Skin of body (tissue), 2 donors: ENCODE data around the gene PPM1L. TPM values are rescaled to one million over a fixed set of nuclear protein-coding genes. Genes with fewer than 3 reads are reported as not detected.

Experiments used
- DNase-seq: peaks from one replicate; lab custom pipeline; 2025; lab: John Stamatoyannopoulos, UW
- total RNA-seq: library from RNA; depleted of rRNA; stranded (reverse); fragments of >200 nt; gene quantifications from one replicate; pipeline ENCODE4 v1.2.3, GENCODE V29; 2014

The PPM1L gene
- total RNA-seq, 1 donor from 2014 or later = 12.0 TPM

GRCh38 chr3:160763073-160763472 is 7.0 kb downstream of the PPM1L start:
- no peak for DNase-seq

- DNase-seq = no peak
These were observed 9.2 kb downstream of the PPM1L start for GRCh38 chr3:160765211-160765610.

GRCh38 chr3:160768031-160768430 is 12.0 kb downstream of the PPM1L start:
- no peak for DNase-seq

GRCh38 chr3:160768918-160769317 is 12.9 kb downstream of the PPM1L start:
- DNase-seq = no peak

GRCh38 chr3:160771811-160772459 is 15.9 kb downstream of the PPM1L start:
- no peak for DNase-seq

GRCh38 chr3:160773722-160774121 is 17.7 kb downstream of the PPM1L start:
- DNase-seq = no peak

- DNase-seq = no peak
These were observed 18.1 kb downstream of the PPM1L start for GRCh38 chr3:160774172-160774571.

GRCh38 chr3:160778480-160778879 is 22.4 kb downstream of the PPM1L start:
- no peak for DNase-seq

- no peak for DNase-seq
These were observed 23.0 kb downstream of the PPM1L start for GRCh38 chr3:160779040-160779439.

GRCh38 chr3:160780245-160780644 is 24.2 kb downstream of the PPM1L start:
- no peak for DNase-seq

GRCh38 chr3:160781402-160781801 is 25.4 kb downstream of the PPM1L start:
- no peak for DNase-seq

GRCh38 chr3:160781863-160782262 is 25.8 kb downstream of the PPM1L start:
- DNase-seq = no peak

- DNase-seq = no peak
These were observed 28.8 kb downstream of the PPM1L start for GRCh38 chr3:160784853-160785252.

GRCh38 chr3:160790726-160791125 is 34.7 kb downstream of the PPM1L start:
- no peak for DNase-seq

GRCh38 chr3:160792540-160792939 is 36.5 kb downstream of the PPM1L start:
- DNase-seq = no peak

GRCh38 chr3:160793722-160794252 is 37.8 kb downstream of the PPM1L start:
- no peak for DNase-seq

- DNase-seq = no peak
These were observed 40.2 kb downstream of the PPM1L start for GRCh38 chr3:160796089-160796812.

GRCh38 chr3:160796813-160797164 is 40.8 kb downstream of the PPM1L start:
- no peak for DNase-seq

GRCh38 chr3:160797356-160797755 is 41.3 kb downstream of the PPM1L start:
- no peak for DNase-seq

- DNase-seq = no peak
These were observed 45.5 kb downstream of the PPM1L start for GRCh38 chr3:160801386-160802118.

- DNase-seq = no peak
These were observed 48.7 kb downstream of the PPM1L start for GRCh38 chr3:160804762-160805161.

GRCh38 chr3:160806094-160806493 is 50.1 kb downstream of the PPM1L start:
- DNase-seq = no peak
